H1 (cell line): Measurements from ENCODE around the gene GPX8. TPM values are rescaled to one million over a fixed set of nuclear protein-coding genes. Genes with fewer than 3 reads are reported as not detected.

Experiments
- CTCF ChIA-PET: fragments of 300-600 bp; sonication (Branson Sonifier 250); formaldehyde crosslinking; loops from one replicate; lab custom pipeline; 2021; ENCODE audit not compliant: partially characterized antibody; lab: Charles Lee
- POLR2A ChIA-PET: fragments of 300-600 bp; sonication (Branson Sonifier 250); formaldehyde crosslinking; loops from one replicate; lab custom pipeline; 2021; ENCODE audit warnings: inconsistent platforms; ENCODE audit not compliant: partially characterized antibody; lab: Charles Lee
- DNase-seq, 2 experiments: peaks; one replicate each; pipeline versions ENCODE4 v3.0.0 to v3.0.0-alpha.2; 2010 to 2022; ENCODE audit warnings: low spot score in 2 of 2, low read depth in 1 of 2, mixed read lengths in 1 of 2
- FAIRE-seq: peaks from 2 replicates; lab custom pipeline; 2011; peaks lifted over from hg19 to GRCh38; lab: Jason Lieb, UNC
- H2AFZ ChIP-seq: 2 replicates; pipeline ENCODE4 v1.8.1; 2012; ENCODE audit warnings: low read length, inconsistent platforms
- H2AK5ac ChIP-seq: 2 replicates; pipeline ENCODE4 v1.6.1; 2013; ENCODE audit warnings: low read depth, low read length
- H2BK120ac ChIP-seq: replicated peaks from 2 replicates; pipeline ENCODE3; 2013; ENCODE audit warnings: low read depth, low read length, inconsistent platforms
- H2BK12ac ChIP-seq: 2 replicates; pipeline ENCODE4 v1.6.1; 2013; ENCODE audit warnings: low read depth, low read length
- H2BK15ac ChIP-seq: 2 replicates; pipeline ENCODE4 v1.6.1; 2013; ENCODE audit warnings: low read length
- H2BK20ac ChIP-seq: 2 replicates; pipeline ENCODE4 v1.6.1; 2013; ENCODE audit warnings: low read length
- H2BK5ac ChIP-seq: 2 replicates; pipeline ENCODE4 v1.6.1; 2013; ENCODE audit warnings: low read depth, low read length
- H3K14ac ChIP-seq: 2 replicates; pipeline ENCODE4 v1.6.1; 2013; ENCODE audit warnings: inconsistent platforms; ENCODE audit not compliant: insufficient read length
- H3K18ac ChIP-seq: 2 replicates; pipeline ENCODE4 v1.6.1; 2013; ENCODE audit warnings: low read length; ENCODE audit errors: extremely low read depth
- H3K23ac ChIP-seq: 2 replicates; pipeline ENCODE4 v1.6.1; 2013; ENCODE audit warnings: inconsistent platforms; ENCODE audit not compliant: insufficient read length
- H3K23me2 ChIP-seq: 2 replicates; pipeline ENCODE4 v1.6.1; 2013; ENCODE audit warnings: low read depth, low read length
- H3K27ac ChIP-seq: 2 replicates; pipeline ENCODE4 v1.6.1; 2011; ENCODE audit warnings: low read depth, low read length, inconsistent platforms
- H3K27me3 ChIP-seq, 4 experiments: replicated peaks in 1 of 4; 1 replicate in 1 of 4; 2 replicates in 3 of 4; pipeline versions ENCODE4 v1.6.1 to v1.8.1; 2011 to 2013; ENCODE audit warnings: low read length in 3 of 4, mild to moderate bottlenecking in 3 of 4, inconsistent platforms in 2 of 4, mixed read lengths in 2 of 4, moderate library complexity in 1 of 4; ENCODE audit not compliant: control insufficient read depth in 3 of 4, insufficient read depth in 3 of 4; ENCODE audit errors: extremely low read depth in 1 of 4
- H3K36me3 ChIP-seq, 4 experiments: 2 replicates each; pipeline versions ENCODE4 v1.6.1 to v1.8.1; 2011 to 2013; ENCODE audit warnings: mild to moderate bottlenecking in 4 of 4, low read length in 3 of 4, moderate library complexity in 2 of 4, control low read depth in 1 of 4, inconsistent platforms in 1 of 4; ENCODE audit not compliant: insufficient read depth in 4 of 4, control insufficient read depth in 2 of 4
- H3K4ac ChIP-seq: replicated peaks from 2 replicates; pipeline ENCODE3; 2013; ENCODE audit warnings: low read length, low read depth, mixed read lengths, inconsistent platforms; ENCODE audit not compliant: insufficient read length
- H3K4me1 ChIP-seq, 4 experiments: replicated peaks in 1 of 4; 1 replicate in 1 of 4; 2 replicates in 3 of 4; pipeline versions ENCODE4 v1.6.1 to v1.8.1; 2011 to 2013; ENCODE audit warnings: low read length in 3 of 4, inconsistent platforms in 2 of 4, mixed read lengths in 1 of 4; ENCODE audit not compliant: insufficient read depth in 4 of 4, control insufficient read depth in 3 of 4
- H3K4me2 ChIP-seq, 2 experiments: 2 replicates each; pipeline versions ENCODE4 v1.6.1 to v1.8.1; 2011 to 2013; ENCODE audit warnings: low read depth in 2 of 2, low read length in 2 of 2, control low read depth in 1 of 2, inconsistent platforms in 1 of 2, mild to moderate bottlenecking in 1 of 2; ENCODE audit not compliant: insufficient read depth in 1 of 2
- H3K4me3 ChIP-seq, 4 experiments: fragments of 200-600, 300-600 bp in 1 of 4; sonication (generic), shearing (Covaris generic), sonication (Bioruptor Twin) in 1 of 4; 2 replicates each; pipeline versions ENCODE4 v1.5.1 to v1.8.1; 2011 to 2016; ENCODE audit warnings: low read length in 4 of 4, low read depth in 3 of 4, control low read depth in 2 of 4, inconsistent platforms in 2 of 4, mild to moderate bottlenecking in 2 of 4, mixed read lengths in 1 of 4, moderate library complexity in 1 of 4; ENCODE audit not compliant: insufficient read depth in 2 of 4; ENCODE audit errors: extremely low read depth in 1 of 4
- H3K56ac ChIP-seq: replicated peaks from 2 replicates; pipeline ENCODE3; 2013; ENCODE audit warnings: low read depth, mild to moderate bottlenecking, mixed read lengths, low read length, inconsistent platforms; ENCODE audit not compliant: insufficient read length
- H3K79me1 ChIP-seq: 2 replicates; pipeline ENCODE4 v1.6.1; 2013; ENCODE audit warnings: low read depth, low read length, control low read depth
- H3K79me2 ChIP-seq, 2 experiments: 2 replicates each; pipeline versions ENCODE4 v1.6.1 to v1.8.1; 2012 to 2013; ENCODE audit warnings: low read length in 2 of 2, mild to moderate bottlenecking in 2 of 2, inconsistent platforms in 1 of 2; ENCODE audit not compliant: insufficient read depth in 2 of 2, control insufficient read depth in 1 of 2
- H3K9ac ChIP-seq, 4 experiments: replicated peaks in 1 of 4; 1 replicate in 1 of 4; 2 replicates in 3 of 4; pipeline versions ENCODE4 v1.6.1 to v1.8.1; 2011 to 2013; ENCODE audit warnings: low read depth in 3 of 4, low read length in 3 of 4, control low read depth in 2 of 4, mild to moderate bottlenecking in 2 of 4, moderate library complexity in 2 of 4, inconsistent platforms in 1 of 4; ENCODE audit errors: extremely low read depth in 1 of 4
- H3K9me3 ChIP-seq, 2 experiments: 2 replicates each; pipeline versions ENCODE4 v1.6.1 to v1.8.1; 2012 to 2013; ENCODE audit warnings: mild to moderate bottlenecking in 2 of 2, moderate library complexity in 2 of 2, control low read depth in 1 of 2, inconsistent platforms in 1 of 2, low read depth in 1 of 2, low read length in 1 of 2, mixed read lengths in 1 of 2; ENCODE audit not compliant: insufficient read depth in 2 of 2
- H4K20me1 ChIP-seq, 2 experiments: replicated peaks in 1 of 2; 2 replicates each; pipeline versions ENCODE3 to v1.8.1; 2011 to 2013; ENCODE audit warnings: inconsistent platforms in 2 of 2, low read length in 2 of 2, mild to moderate bottlenecking in 1 of 2; ENCODE audit not compliant: insufficient read depth in 2 of 2, control insufficient read depth in 1 of 2
- H4K5ac ChIP-seq: 2 replicates; pipeline ENCODE4 v1.6.1; 2013; ENCODE audit warnings: low read length, low read depth, mixed read lengths, inconsistent platforms; ENCODE audit not compliant: insufficient read length
- H4K8ac ChIP-seq: 2 replicates; pipeline ENCODE4 v1.8.0; 2013; ENCODE audit warnings: mild to moderate bottlenecking, moderate library complexity, low read length, inconsistent platforms; ENCODE audit not compliant: insufficient read depth; ENCODE audit errors: extremely low read depth
- H4K91ac ChIP-seq: replicated peaks from 2 replicates; pipeline ENCODE3; 2013; ENCODE audit warnings: low read length, mixed read lengths, inconsistent platforms; ENCODE audit not compliant: insufficient read length
- ASH2L ChIP-seq: fragments of 200-600, 300-600 bp; sonication (generic); IDR thresholded peaks from one replicate; pipeline ENCODE4 v1.7.1; 2017; ENCODE audit warnings: low read length
- CHD2 ChIP-seq: IDR thresholded peaks from 2 replicates; pipeline ENCODE4 v1.6.1; 2012; ENCODE audit warnings: low read length, improper control_type of control experiment
- JUN ChIP-seq: IDR thresholded peaks from 2 replicates; pipeline ENCODE4 v1.6.1; 2011; ENCODE audit warnings: low read depth, mild to moderate bottlenecking, improper control_type of control experiment, low read length
- KDM5A ChIP-seq: fragments of 200-600 bp; IDR thresholded peaks from 2 replicates; pipeline ENCODE4 v1.7.1; 2012; ENCODE audit warnings: mild to moderate bottlenecking, low read length, inconsistent platforms, mixed read lengths
- POLR2A ChIP-seq, 2 experiments: IDR thresholded peaks; 1 replicate in 1 of 2; 2 replicates in 1 of 2; pipeline ENCODE4 v1.6.1; 2011; ENCODE audit warnings: low read depth in 2 of 2, low read length in 2 of 2, mild to moderate bottlenecking in 2 of 2; ENCODE audit errors: control extremely low read depth in 1 of 2
- RFX5 ChIP-seq: IDR thresholded peaks from 2 replicates; pipeline ENCODE4 v1.6.1; 2011; ENCODE audit warnings: low read depth, low read length, improper control_type of control experiment, borderline replicate concordance
- SIN3A ChIP-seq, 2 experiments: IDR thresholded peaks in 1 of 2; conservative IDR thresholded peaks in 1 of 2; 2 replicates each; pipeline ENCODE4 v1.6.1; 2011 to 2012; ENCODE audit warnings: low read length in 2 of 2, improper control_type of control experiment in 1 of 2, low read depth in 1 of 2, mild to moderate bottlenecking in 1 of 2
- SIRT6 ChIP-seq: IDR thresholded peaks from one replicate; pipeline ENCODE4 v1.7.1; 2012; ENCODE audit warnings: low read length, inconsistent platforms
- SRF ChIP-seq: IDR thresholded peaks from 2 replicates; pipeline ENCODE4 v1.6.1; 2011; ENCODE audit warnings: mild to moderate bottlenecking, low read depth, low read length, moderate library complexity
- SUZ12 ChIP-seq: fragments of 200-600 bp; sonication (generic); IDR thresholded peaks from 2 replicates; pipeline ENCODE4 v1.6.1; 2012; ENCODE audit warnings: mild to moderate bottlenecking, inconsistent platforms, low read length, moderate library complexity, mixed read lengths
- USF2 ChIP-seq: IDR thresholded peaks from 2 replicates; pipeline ENCODE4 v1.6.1; 2011; ENCODE audit warnings: low read length, improper control_type of control experiment
- WGBS, 2 experiments: shearing (Covaris generic) in 1 of 2; methylation state at CpG; one replicate each; pipeline versions ENCODE4 v1.1.6 to v1.1.7; 2013 to 2015; ENCODE audit warnings: low lambda C conversion rate in 2 of 2, mixed read lengths in 2 of 2, inconsistent platforms in 1 of 2, low coverage in 1 of 2, missing lambda C conversion rate in 1 of 2; ENCODE audit not compliant: insufficient replicate concordance in 2 of 2, insufficient coverage in 1 of 2, insufficient read length in 1 of 2; ENCODE audit errors: extremely low coverage in 1 of 2, missing lambda C conversion rate in 1 of 2; 5-methylcytosine and 5-hydroxymethylcytosine counted together
- polyA plus RNA-seq, 7 experiments: library from polyadenylated mRNA; depleted of rRNA in 3 of 7; stranded (reverse) in 5 of 7; unstranded in 2 of 7; fragments of >200 nt in 5 of 7; fragments of 200-250 nt in 2 of 7; gene quantifications; 1 replicate in 5 of 7; 2 replicates in 1 of 7; 4 replicates in 1 of 7; pipeline versions ENCODE4 v1.2.1 to v1.2.3, GENCODE V29; 2011 to 2013; ENCODE audit warnings: missing spikeins in 2 of 7, mixed read lengths in 2 of 7
- total RNA-seq: library from RNA; stranded (reverse); fragmentation: NEBNext Ultra II Directional; extraction: Animal tissue kit (Norgen Biotek cat#: 25700); gene quantifications from 2 replicates; pipeline ENCODE4 v1.2.1, GENCODE V29; 2021

Gene GPX8
- total and polyA plus RNA-seq, 2 of the 8 experiments (the other 6 are each of a cell fraction or from before 2014, with no cell fraction given), result 19.5 to 60.4 TPM

GRCh38 chr5:55191165-55191564, 31.2 kb downstream of the GPX8 start:
- Histone ChIP-seq H3K36me3 (no peaks in the 10 kb centered on the region), H2AFZ (no peak overlapping the region), H4K91ac (no peak overlapping the region), H2BK12ac (no peak overlapping the region), H3K4me2 (no peak overlapping the region), H3K14ac (no peak overlapping the region), H3K4me1 (no peaks in the 10 kb centered on the region), H3K23ac (no peak overlapping the region), H4K5ac (no peak overlapping the region), H2BK20ac (no peak overlapping the region), H2BK15ac (no peak overlapping the region), H3K18ac (no peak overlapping the region), H3K9ac (no peak overlapping the region), H3K9me3 (no peaks in the 10 kb centered on the region), H3K4me3 (no peak overlapping the region), H2BK5ac (no peak overlapping the region), H3K23me2 (no peaks in the 10 kb centered on the region), H4K8ac (no peak overlapping the region), H3K79me1 (no peaks in the 10 kb centered on the region), H4K20me1 (no peaks in the 10 kb centered on the region), H3K79me2 (no peaks in the 10 kb centered on the region), H3K4ac (no peak overlapping the region), H3K27ac (no peak overlapping the region), H2AK5ac (no peak overlapping the region), H2BK120ac (no peak overlapping the region), H3K56ac (no peak overlapping the region), H3K27me3 (no peaks in the 10 kb centered on the region)
- WGBS, 2 experiments, result 93% methylated on average over 2 of the region's 2 CpGs; no CpG with 5 or more reads in 1 of the 2 experiments
- ChIA-PET POLR2A (interaction anchor here (0.9 to 1.1 kb wide), 2 partner anchors 10 to 24 kb away, joined by 3 read pairs; no protein-coding TSS in a partner anchor), CTCF (interaction anchor here (1.0 to 1.2 kb wide), 3 partner anchors 18 to 33 kb away, joined by 3 to 4 read pairs (median 3); partner anchors contain the start of gene CDC20B)
- FAIRE-seq (no peak), DNase-seq (no peak)
- TF ChIP-seq CHD2, result no peak
- no peak for TF ChIP-seq SIRT6
- no peak for TF ChIP-seq RFX5
- TF ChIP-seq SUZ12, result no peak
- no peak for TF ChIP-seq ASH2L
- no peak for TF ChIP-seq SRF
- no peak for TF ChIP-seq JUN
- TF ChIP-seq KDM5A, result no peak
- TF ChIP-seq USF2, result no peak
- no peak for TF ChIP-seq SIN3A (conservative IDR thresholded peaks at IDR 0.05 in 1 of 2, IDR thresholded peaks at IDR 0.05 in 1 of 2; ENCODE audit: low read depth in 1 of 2, low read length in 2 of 2)
- TF ChIP-seq POLR2A (IDR thresholded peaks at IDR 0.05; ENCODE audit: control extremely low read depth in 1 of 2, low read depth in 2 of 2, low read length in 2 of 2), result no peak
